Activated T-cell treated with anti-CD3 and anti-CD28 coated beads, Interleukin-2, amount 50 U/mL, for 24 hours (primary cell): Measurements from ENCODE around the gene JMJD4.
"Not testable (repeated sequence)": the region's sequence is repeated elsewhere in the genome, so short reads cannot be mapped to it uniquely, and the experiment has no call there.

ENCODE experiments used
- DNase-seq: peaks from one replicate; pipeline ENCODE4 v3.0.0-alpha.2; 2020
- H3K27ac Mint-ChIP-seq: 2 replicates; pipeline ENCODE4 v1.8.0; 2020; ENCODE audit warnings: mild to moderate bottlenecking, mixed read lengths
- H3K27me3 Mint-ChIP-seq: 2 replicates; pipeline ENCODE4 v1.8.0; 2020; ENCODE audit warnings: mixed read lengths
- H3K36me3 Mint-ChIP-seq: 2 replicates; pipeline ENCODE4 v1.8.0; 2020; ENCODE audit warnings: low read depth, mixed read lengths
- H3K4me1 Mint-ChIP-seq: 2 replicates; pipeline ENCODE4 v1.8.0; 2020; ENCODE audit warnings: low read depth, mixed read lengths
- H3K4me3 Mint-ChIP-seq: 2 replicates; pipeline ENCODE4 v1.8.0; 2020; ENCODE audit warnings: mild to moderate bottlenecking, moderate library complexity, mixed read lengths
- H3K9me3 Mint-ChIP-seq: 2 replicates; pipeline ENCODE4 v1.8.0; 2020; ENCODE audit warnings: mixed read lengths

Gene JMJD4

GRCh38 chr1:227726924-227727599, 8.0 kb downstream of the JMJD4 start:
- Mint-ChIP-seq H3K27ac (no peak overlapping the region), H3K4me3 (no peak overlapping the region), H3K4me1 (peaks cover 28% of the 10 kb centered on the region), H3K27me3 (no peaks in the 10 kb centered on the region), H3K9me3 (peaks cover 12% of the 10 kb centered on the region), H3K36me3 (peaks cover 18% of the 10 kb centered on the region)
- DNase-seq, result no peak

GRCh38 chr1:227726318-227726717, 8.8 kb downstream of the JMJD4 start:
- Mint-ChIP-seq H3K4me1 (peaks cover 28% of the 10 kb centered on the region), H3K27me3 (no peaks in the 10 kb centered on the region), H3K9me3 (peaks cover 20% of the 10 kb centered on the region), H3K27ac (no peak overlapping the region), H3K36me3 (peaks cover 16% of the 10 kb centered on the region), H3K4me3 (no peak overlapping the region)
- no peak for DNase-seq

- H3K4me3 Mint-ChIP-seq, result no peak overlapping the region
- peaks cover 30% of the 10 kb centered on the region for H3K9me3 Mint-ChIP-seq
- peaks cover 8% of the 10 kb centered on the region for H3K36me3 Mint-ChIP-seq
- peaks cover 24% of the 10 kb centered on the region for H3K4me1 Mint-ChIP-seq
- H3K27ac Mint-ChIP-seq, result no peak overlapping the region
- DNase-seq, result no peak
- H3K27me3 Mint-ChIP-seq, result no peaks in the 10 kb centered on the region
Observed at GRCh38 chr1:227725046-227725445, 10.1 kb downstream of the JMJD4 start.

- Mint-ChIP-seq H3K27ac (no peak overlapping the region), H3K36me3 (peaks cover 15% of the 10 kb centered on the region), H3K27me3 (no peaks in the 10 kb centered on the region), H3K9me3 (peaks cover 43% of the 10 kb centered on the region), H3K4me1 (peaks cover 10% of the 10 kb centered on the region), H3K4me3 (no peak overlapping the region)
- no peak for DNase-seq
Observed at GRCh38 chr1:227723474-227723873, 11.6 kb downstream of the JMJD4 start.

GRCh38 chr1:227718932-227719331, 16.2 kb downstream of the JMJD4 start:
- no peak for DNase-seq
- Mint-ChIP-seq H3K4me1 (no peaks in the 10 kb centered on the region), H3K9me3 (peaks cover 78% of the 10 kb centered on the region), H3K27ac (no peak overlapping the region), H3K4me3 (no peak overlapping the region), H3K27me3 (no peaks in the 10 kb centered on the region), H3K36me3 (peaks cover 20% of the 10 kb centered on the region)

GRCh38 chr1:227712648-227713047, 22.5 kb downstream of the JMJD4 start:
- Mint-ChIP-seq H3K27ac (no peak overlapping the region), H3K9me3 (peaks cover 46% of the 10 kb centered on the region), H3K4me3 (no peak overlapping the region), H3K27me3 (no peaks in the 10 kb centered on the region), H3K36me3 (peaks cover 6% of the 10 kb centered on the region), H3K4me1 (peaks cover 9% of the 10 kb centered on the region)
- no peak for DNase-seq

- H3K27me3 Mint-ChIP-seq, H3K36me3 Mint-ChIP-seq, DNase-seq, H3K4me3 Mint-ChIP-seq, H3K27ac Mint-ChIP-seq: not testable (repeated sequence)
- Mint-ChIP-seq H3K9me3 (peaks cover 30% of the 10 kb centered on the region), H3K4me1 (peaks cover 11% of the 10 kb centered on the region)
Observed at GRCh38 chr1:227710474-227710873, 24.6 kb downstream of the JMJD4 start.

- H3K4me1 Mint-ChIP-seq, result peaks cover 11% of the 10 kb centered on the region
- H3K4me3 Mint-ChIP-seq, result no peak overlapping the region
- H3K36me3 Mint-ChIP-seq, result peaks cover 2% of the 10 kb centered on the region
- H3K27ac Mint-ChIP-seq, result no peak overlapping the region
- peaks cover 21% of the 10 kb centered on the region for H3K9me3 Mint-ChIP-seq
- no peaks in the 10 kb centered on the region for H3K27me3 Mint-ChIP-seq
- DNase-seq, result no peak
Observed at GRCh38 chr1:227709451-227709850, 25.7 kb downstream of the JMJD4 start.

- no peak overlapping the region for H3K4me3 Mint-ChIP-seq
- no peaks in the 10 kb centered on the region for H3K27me3 Mint-ChIP-seq
- no peak for DNase-seq
- H3K4me1 Mint-ChIP-seq, result peaks cover 11% of the 10 kb centered on the region
- H3K27ac Mint-ChIP-seq, result no peak overlapping the region
- H3K36me3 Mint-ChIP-seq, result peaks cover 3% of the 10 kb centered on the region
- H3K9me3 Mint-ChIP-seq, result peaks cover 32% of the 10 kb centered on the region
Observed at GRCh38 chr1:227707846-227708245, 27.3 kb downstream of the JMJD4 start.

- Mint-ChIP-seq H3K9me3 (peaks cover 58% of the 10 kb centered on the region), H3K27me3 (peaks cover 15% of the 10 kb centered on the region), H3K36me3 (peaks cover 15% of the 10 kb centered on the region)
- H3K4me3 Mint-ChIP-seq, H3K4me1 Mint-ChIP-seq, H3K27ac Mint-ChIP-seq, DNase-seq: not testable (repeated sequence)
Observed at GRCh38 chr1:227701631-227702030, 33.5 kb downstream of the JMJD4 start.

- H3K4me3 Mint-ChIP-seq, result no peak overlapping the region
- no peak overlapping the region for H3K27ac Mint-ChIP-seq
- peaks cover 16% of the 10 kb centered on the region for H3K27me3 Mint-ChIP-seq
- no peak for DNase-seq
- peaks cover 14% of the 10 kb centered on the region for H3K36me3 Mint-ChIP-seq
- H3K4me1 Mint-ChIP-seq, result no peaks in the 10 kb centered on the region
- peaks cover 63% of the 10 kb centered on the region for H3K9me3 Mint-ChIP-seq
Observed at GRCh38 chr1:227697321-227697864, 37.7 kb downstream of the JMJD4 start.

GRCh38 chr1:227685807-227686206, 49.3 kb downstream of the JMJD4 start:
- H3K27me3 Mint-ChIP-seq, result no peaks in the 10 kb centered on the region
- H3K9me3 Mint-ChIP-seq, result peaks cover 59% of the 10 kb centered on the region
- H3K36me3 Mint-ChIP-seq, result peaks cover 15% of the 10 kb centered on the region
- no peak overlapping the region for H3K27ac Mint-ChIP-seq
- no peak overlapping the region for H3K4me3 Mint-ChIP-seq
- H3K4me1 Mint-ChIP-seq, result no peaks in the 10 kb centered on the region
- DNase-seq, result no peak
